Stimulated activated CD8-positive, alpha-beta memory T cell treated with anti-CD3 and anti-CD28 coated beads, Interleukin-7, amount 100 ng/mL, for 4 hours (primary cell): ENCODE data around the gene MAST4.

Source experiments
- DNase-seq, 2 donors: peaks; one replicate each; pipeline ENCODE4 v3.0.0-alpha.2; 2020; ENCODE audit warnings: low read depth in 2 of 2

The MAST4 gene

GRCh38 chr5:67020096-67020615 lies 424.0 kb downstream of the MAST4 start:
- DNase-seq: no peak

DNA sequence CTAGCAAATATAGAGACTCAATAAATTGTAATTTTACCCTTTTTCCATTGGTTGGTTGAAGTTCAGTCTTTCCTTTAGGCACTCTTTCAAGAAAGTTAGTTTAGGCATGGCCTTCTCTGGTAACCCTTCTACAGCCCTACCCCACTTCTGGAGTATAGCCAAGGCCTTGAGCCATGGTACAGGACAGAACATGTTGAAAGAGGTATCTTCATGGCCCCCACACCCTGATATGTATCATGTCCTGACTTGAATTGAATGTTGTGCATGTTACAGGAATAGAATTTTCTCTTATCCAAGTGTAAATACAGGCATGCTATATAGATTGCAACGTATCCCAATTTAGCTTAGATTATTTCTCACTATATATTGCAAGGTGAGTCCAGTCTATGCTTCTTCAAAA lies 424.8 kb downstream of the MAST4 start:
- DNase-seq: no peak

DNA sequence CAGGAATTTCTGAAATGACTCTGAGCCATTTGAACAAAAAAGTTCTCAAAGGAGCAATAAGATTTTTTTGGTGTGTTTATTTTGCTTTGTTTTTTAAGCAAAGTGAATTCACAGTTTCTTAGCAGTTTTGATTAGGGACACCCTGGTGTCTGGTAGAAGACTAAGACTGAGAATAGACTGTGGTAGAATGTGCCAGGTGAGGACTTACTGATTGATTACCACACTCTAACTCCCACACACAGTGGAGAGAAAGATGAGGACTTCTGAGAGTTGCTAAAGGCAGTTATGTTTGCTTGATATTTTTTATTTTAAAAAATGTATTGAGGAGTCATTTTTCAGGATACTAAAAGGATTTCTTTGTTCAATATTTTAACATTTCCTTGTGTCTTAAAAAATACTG lies 425.3 kb downstream of the MAST4 start:
- DNase-seq: no peak

DNA sequence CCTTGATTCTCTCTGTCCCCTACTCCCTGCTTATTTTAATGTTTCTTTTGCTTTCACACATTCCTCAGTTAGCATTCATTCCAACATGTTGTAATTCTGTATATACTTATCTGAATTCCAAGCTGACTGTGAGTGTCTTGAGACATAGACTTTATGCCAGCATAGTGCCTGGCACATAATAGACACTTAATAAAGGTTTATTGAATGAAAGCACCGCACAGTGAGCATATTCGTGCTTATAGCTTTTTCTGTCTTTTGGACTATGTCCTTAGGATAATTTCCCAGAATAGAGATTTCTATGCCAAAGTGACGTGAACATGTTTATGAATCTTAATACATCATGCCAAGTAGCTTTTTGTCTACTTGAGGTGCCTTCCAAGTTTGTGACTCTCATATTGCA lies 425.8 kb downstream of the MAST4 start:
- no peak for DNase-seq

GRCh38 chr5:67025457-67025856 lies 429.3 kb downstream of the MAST4 start:
- DNase-seq: no peak

DNA sequence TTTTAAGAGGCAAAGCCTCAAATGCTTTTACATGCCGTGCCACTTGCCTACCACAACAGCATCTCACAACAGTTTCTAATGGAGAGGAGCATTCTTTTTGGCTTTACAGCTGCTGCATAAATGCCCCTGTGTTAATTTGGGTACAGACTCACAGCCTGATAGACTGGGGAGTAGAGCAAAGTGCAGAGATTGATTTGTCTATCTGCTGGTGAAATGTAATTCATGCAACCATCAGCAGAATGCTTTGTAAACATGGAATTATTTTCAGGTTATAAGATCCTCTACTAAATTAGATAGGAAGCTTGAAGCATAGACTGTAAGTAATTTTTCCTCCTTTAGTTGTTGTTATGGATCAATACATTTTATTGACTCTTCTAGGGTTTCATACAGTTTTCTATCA lies 430.1 kb downstream of the MAST4 start:
- DNase-seq: no peak

DNA sequence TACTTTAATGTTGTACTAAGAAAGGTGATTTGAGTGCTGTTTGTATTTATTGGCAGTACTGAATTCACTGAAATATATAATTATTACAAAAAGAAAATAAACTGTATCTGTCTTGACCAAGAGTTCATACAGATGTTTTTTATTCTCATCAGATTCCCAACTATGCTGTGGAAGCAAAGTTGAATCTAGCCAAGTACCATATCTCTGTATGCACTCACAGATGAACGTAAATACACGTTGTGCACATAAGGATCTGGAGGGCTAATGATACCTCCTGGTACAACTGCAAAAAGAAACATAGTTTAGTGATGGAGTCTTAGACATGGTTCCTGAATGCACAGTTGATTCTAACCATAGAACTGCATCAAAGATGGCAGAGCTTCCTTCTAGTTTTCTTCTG lies 431.0 kb downstream of the MAST4 start:
- no peak for DNase-seq

DNA sequence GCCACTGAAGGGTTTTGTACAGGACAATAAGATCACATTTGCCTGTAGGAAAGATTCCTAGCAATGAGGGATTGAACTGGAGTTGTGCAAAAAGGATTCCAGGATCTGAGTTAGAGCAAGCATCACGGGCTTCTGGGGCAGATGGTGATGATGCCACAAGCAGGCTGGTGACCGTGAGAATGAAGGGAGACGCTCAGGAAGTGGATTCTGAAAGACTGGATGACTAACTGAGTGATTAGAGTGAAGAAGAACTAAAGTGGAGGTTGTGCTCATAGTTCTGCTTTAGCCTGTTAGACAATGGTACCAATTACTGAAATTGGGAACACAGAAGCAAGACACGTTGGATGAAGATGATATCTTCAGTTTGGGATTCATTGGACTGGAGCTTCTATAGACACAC lies 432.2 kb downstream of the MAST4 start:
- no peak for DNase-seq

DNA sequence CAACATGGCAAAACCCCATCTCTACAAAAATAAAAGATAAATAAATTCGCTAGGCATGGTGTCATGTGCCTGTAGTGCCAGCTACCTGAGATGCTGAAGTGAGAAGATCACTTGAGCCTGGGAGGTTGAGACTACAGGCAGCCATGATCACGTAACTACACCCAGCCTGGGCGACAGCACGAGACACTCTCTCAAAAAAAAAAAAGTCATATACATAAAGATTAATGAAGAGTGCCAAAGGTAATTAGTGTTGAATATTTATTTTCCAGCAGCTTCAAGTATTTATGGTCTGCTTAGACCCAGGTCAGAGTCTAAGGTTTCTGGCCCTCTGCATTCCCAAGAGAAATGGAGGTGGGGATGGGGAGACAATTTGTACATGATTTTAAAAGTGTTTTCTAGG lies 432.7 kb downstream of the MAST4 start:
- DNase-seq: no peak

DNA sequence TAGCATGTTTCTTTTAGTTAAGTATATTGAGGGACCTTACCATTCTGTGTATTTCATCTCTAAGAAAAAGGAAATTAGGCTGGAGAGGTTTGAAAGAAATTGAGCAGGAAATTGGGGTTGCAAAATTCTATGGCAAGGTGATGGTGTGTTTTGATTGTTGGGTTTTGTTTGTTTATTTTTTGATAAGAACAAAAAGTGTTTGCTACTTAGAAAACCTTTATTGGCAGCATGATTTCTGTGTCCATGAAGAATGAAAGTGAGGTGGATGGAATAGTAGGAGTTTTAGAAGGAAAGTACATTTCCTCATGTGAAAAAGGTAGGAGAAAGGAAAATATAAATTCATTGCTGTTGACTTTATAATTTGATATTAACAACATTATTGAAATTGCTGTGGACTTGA lies 433.3 kb downstream of the MAST4 start:
- DNase-seq: no peak

DNA sequence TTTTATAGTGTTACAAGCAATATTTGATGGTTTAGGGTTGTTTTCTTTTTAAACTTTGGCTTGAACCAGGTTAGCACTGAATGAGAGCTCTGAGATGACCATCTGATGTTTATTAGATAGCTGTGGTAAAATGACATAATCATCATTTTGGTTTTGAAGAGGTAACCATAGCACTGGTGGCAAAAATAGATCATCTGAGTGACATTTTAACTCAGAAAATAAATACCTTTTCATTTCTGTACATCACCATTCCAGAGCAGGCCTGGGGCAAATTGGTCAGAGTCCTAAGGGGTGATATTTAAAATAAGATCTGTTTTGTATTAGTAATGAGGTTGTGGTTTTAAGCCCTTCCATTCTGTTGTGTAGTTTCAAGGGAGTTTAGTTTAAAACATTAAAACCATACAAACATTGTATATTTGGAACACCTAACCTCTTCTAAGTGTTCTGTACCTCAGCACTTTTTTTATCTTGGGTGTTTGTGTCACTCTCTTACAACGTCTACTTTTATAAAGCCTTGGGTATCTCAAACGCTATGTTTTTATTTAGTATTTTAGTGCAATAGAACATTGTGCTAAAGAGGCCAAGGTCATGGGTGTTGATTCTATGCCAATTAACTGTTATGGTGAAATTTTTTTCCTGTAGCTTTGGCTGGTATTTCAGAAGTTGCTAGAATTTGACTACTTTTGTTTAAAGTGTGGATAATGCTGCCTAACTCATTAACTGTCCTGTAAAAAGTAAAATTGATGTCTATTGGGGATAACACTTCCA lies 434.3 kb downstream of the MAST4 start:
- DNase-seq: no peak

- no peak for DNase-seq
These were observed 434.9 kb downstream of the MAST4 start for GRCh38 chr5:67031057-67031443.

- DNase-seq: no peak
These were observed 435.5 kb downstream of the MAST4 start for GRCh38 chr5:67031692-67032091.

DNA sequence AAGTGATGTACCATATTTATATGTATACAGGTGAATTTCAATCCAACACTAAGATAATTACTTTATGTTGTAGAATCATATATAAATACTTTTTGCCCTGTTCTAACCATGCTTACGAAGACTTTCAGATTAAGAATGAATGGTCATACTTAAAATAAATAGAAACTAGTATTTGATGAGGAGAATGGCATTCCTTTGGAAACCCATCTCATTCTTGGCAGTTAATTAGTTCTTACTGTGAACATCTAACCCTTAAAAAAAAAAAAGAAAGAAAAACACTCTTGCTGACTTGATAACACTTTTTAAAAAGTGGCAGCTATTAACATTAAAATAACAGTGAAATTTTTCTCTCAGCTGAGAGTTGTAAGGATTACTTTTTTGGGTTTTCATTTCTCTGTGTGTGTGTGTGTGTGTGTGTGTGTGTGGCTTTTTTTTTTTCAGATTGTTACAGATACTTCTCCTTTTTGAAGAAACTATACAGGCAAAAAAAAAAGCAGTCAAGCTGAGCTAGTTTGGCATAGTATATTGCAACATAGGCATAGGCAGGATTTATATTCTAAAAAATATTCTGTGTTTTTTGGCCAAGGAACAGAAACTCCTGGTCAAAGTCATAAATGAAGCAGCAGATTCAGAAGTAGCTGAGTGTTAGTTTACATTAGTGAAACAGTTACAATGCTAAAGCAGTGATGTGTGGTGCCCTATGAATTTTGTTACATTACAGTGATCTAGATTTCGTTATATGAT lies 436.9 kb downstream of the MAST4 start:
- DNase-seq: no peak

DNA sequence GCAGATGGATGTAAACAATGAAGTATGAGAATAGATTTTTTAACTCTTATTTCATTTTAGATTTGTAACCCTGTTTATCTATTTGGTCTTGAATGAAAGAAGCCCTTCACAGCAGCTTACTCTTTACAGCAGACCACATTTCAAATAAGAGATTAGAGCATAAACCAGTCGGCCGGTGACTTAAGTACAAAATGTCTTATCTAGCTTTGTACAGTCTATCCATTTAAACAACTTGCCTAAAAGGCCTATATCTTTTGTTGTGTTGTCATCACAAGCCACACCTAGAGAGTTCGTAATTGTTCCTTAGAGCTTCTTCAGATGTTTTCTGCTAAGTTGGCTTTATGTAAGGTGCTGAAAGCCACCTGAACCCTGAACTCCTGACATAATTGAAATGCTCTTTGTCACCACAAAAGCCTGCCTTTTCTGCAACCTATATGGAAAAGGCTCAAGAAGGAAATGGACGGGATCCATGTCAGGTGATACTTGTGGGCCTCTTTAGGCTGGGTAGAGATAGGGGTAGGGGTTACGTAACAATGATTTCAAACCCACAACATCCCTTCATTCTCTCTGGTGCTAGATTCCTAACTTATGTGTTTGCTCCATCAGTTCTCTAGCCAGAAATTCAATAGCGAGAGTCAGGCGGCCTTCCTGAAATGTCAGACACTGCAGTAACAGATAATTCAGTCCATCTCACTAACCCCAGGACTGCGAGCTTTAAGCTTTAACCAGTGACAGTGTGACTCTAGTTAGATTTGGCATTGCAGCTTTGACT lies 437.9 kb downstream of the MAST4 start:
- no peak for DNase-seq

- DNase-seq: no peak
These were observed 439.0 kb downstream of the MAST4 start for GRCh38 chr5:67035098-67035740.

DNA sequence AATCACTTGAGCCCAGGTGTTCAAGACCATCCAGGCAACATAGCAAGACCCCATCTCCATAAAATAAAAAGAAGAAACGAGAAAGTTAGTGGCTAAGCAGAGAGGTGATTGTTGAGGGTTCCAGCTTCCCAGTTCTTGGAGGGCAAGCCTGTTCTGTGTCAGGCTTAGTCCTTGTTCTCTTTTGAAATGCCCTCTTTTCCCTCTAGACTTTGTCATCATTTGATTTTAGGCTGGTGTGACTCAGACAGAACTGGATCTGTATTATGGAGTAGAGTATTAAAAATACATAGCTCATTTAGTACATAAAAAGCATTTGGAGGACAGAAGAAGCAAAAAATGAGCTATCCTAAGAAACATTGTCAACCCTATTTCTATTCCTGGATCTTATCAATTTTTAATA lies 441.0 kb downstream of the MAST4 start:
- DNase-seq: no peak

DNA sequence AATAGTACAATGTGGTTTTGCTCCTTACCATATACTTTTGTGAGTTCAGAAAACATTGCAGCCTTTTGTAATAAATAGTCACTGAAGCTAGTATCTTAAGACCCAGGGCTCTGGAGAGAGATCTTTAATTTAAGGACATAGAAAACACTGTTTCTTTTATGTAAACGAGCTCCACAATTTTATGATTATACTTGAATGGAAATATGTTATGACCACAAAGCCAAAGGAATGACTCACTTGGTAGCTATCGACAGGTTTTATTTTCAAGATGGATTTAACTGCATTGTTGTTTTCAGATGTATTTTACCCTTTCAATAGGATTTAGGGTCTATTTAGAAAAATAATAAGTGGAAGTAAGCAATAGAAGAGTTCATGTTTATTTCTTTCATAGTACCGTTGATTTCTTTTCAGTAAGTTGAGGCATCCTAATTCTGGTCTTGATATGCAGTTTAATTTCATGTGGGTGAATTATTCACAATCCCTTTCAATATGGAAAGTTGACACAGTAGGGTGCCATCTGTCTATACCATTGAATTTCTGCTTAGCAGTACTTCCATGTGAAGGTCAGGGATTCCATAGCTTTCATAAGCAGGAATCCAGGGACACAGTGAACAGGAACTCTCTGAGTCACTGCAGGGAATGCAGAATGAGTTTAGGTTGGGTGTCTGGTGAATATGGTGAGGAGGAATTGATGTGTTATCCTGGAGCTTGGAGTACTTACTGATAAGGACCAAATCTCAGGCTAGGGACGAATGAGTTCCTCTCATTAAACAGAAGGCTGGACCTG lies 442.8 kb downstream of the MAST4 start:
- no peak for DNase-seq

- DNase-seq: no peak
These were observed 446.2 kb downstream of the MAST4 start for GRCh38 chr5:67042176-67043003.

- no peak for DNase-seq
These were observed 447.8 kb downstream of the MAST4 start for GRCh38 chr5:67043796-67044511.
